HG03520 (cell line): ENCODE data around the gene PTGFRN.

Experiments
- ATAC-seq: cut with Tn5 transposase; IDR thresholded peaks from one replicate; pipeline ENCODE4 v1.9.1; 2021; ENCODE audit warnings: mild to moderate bottlenecking, moderate library complexity; ENCODE audit not compliant: unreplicated experiment

The PTGFRN gene

GRCh38 chr1:116887212-116887611 lies 22.5 kb upstream of the PTGFRN start:
- ATAC-seq: no peak

GRCh38 chr1:116889380-116889779 lies 20.3 kb upstream of the PTGFRN start:
- no peak for ATAC-seq

- ATAC-seq: no peak
Observed at GRCh38 chr1:116891396-116892079, 18.2 kb upstream of the PTGFRN start.

- no peak for ATAC-seq
Observed at GRCh38 chr1:116895073-116895472, 14.6 kb upstream of the PTGFRN start.

- no peak for ATAC-seq
Observed at GRCh38 chr1:116899529-116899928, 10.2 kb upstream of the PTGFRN start.

- ATAC-seq: no peak
Observed at GRCh38 chr1:116900471-116901365, 9.0 kb upstream of the PTGFRN start.

GRCh38 chr1:116902027-116902426 lies 7.7 kb upstream of the PTGFRN start:
- no peak for ATAC-seq

GRCh38 chr1:116902723-116903383 lies 6.9 kb upstream of the PTGFRN start:
- ATAC-seq: no peak

- no peak for ATAC-seq
Observed at GRCh38 chr1:116904791-116905320, 4.9 kb upstream of the PTGFRN start.

- no peak for ATAC-seq
Observed at GRCh38 chr1:116906812-116907211, 2.9 kb upstream of the PTGFRN start.

GRCh38 chr1:116907351-116907750 lies 2.4 kb upstream of the PTGFRN start:
- ATAC-seq: no peak

- ATAC-seq: no peak
Observed at GRCh38 chr1:116908266-116908665, 1.4 kb upstream of the PTGFRN start.

GRCh38 chr1:116908820-116909511 lies 750 bp upstream of the PTGFRN start:
- no peak for ATAC-seq

GRCh38 chr1:116910379-116911187 lies 867 bp downstream of the PTGFRN start:
- ATAC-seq: no peak

- no peak for ATAC-seq
Observed at GRCh38 chr1:116911188-116911553, 1.5 kb downstream of the PTGFRN start.

- no peak for ATAC-seq
Observed at GRCh38 chr1:116911779-116912469, 2.2 kb downstream of the PTGFRN start.

GRCh38 chr1:116912846-116913245 lies 3.1 kb downstream of the PTGFRN start:
- ATAC-seq: no peak

GRCh38 chr1:116913941-116914340 lies 4.2 kb downstream of the PTGFRN start:
- ATAC-seq: no peak

GRCh38 chr1:116914667-116915066 lies 5.0 kb downstream of the PTGFRN start:
- ATAC-seq: no peak
